CD4-positive, alpha-beta T cell treated with Interleukin-17A for 4 hours (primary cell): ENCODE results near the gene RTL9.
"Not testable (repeated sequence)": the region's sequence is repeated elsewhere in the genome, so short reads cannot be mapped to it uniquely, and the experiment has no call there.

Experiments
- DNase-seq: peaks from one replicate; pipeline ENCODE4 v3.0.0-alpha.2; 2020; ENCODE audit warnings: mixed read lengths

Gene RTL9

DNA sequence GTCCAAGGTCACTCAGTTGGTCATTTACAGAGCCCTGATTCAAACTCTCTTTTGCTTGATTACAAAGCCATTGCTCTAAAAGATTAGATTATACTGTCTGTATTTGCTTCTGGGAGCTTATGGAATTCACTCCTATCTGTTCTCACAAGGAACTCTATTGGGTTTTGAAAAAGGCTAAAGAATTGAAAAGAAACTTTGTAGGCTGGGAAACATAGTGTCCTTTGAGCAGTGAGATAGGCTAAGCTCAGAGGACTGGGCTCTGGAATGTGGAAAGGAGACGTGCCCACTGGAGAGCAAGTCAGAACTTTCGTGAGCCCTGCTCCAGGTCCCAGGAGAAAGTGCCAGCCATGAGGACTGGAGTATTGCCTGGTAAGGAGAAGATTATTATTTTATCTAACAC, at the start of gene RTL9:
Gene RTL9 (plus strand): TSS at position 301 of the 400 bp plus-strand sequence. CDS start 91,770 bp downstream, outside the sequence.
- no peak for DNase-seq

DNA sequence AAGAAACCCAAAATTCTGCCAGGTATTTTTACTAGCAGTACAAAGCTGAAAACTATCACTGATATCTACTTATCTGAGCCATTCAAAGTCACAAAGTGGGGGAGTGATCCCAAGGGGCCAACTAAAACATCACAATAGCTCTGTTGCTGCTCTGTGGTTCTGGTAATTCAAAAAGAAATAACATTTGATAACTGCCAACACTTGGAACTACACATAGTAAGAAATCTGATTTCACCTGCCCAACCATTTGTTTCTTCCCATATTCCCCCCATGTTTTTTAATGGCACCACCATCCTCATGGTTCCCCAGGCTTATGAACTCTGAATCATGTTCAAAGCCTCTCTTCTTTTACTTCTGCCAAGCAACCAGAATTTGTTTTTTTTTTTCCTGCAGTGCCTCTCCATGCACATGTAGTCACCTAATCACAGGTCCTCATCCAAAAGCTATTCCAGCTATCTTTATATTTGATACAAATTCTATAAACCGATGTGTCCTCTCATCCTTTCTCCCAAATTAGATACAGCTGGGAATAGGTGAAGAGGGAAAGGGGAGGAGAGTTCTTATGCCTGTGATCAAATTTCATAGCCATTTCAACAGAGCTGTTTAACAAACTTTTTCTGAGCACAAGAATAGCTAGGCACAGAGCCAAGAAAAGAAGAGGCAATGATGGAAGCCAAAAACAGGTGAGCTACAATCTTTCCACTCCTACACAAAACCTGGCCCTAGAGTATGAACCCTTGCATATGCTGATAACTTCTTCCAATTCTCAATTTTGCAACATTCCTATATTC, 48.5 kb upstream of the RTL9 start:
- DNase-seq = no peak

DNA sequence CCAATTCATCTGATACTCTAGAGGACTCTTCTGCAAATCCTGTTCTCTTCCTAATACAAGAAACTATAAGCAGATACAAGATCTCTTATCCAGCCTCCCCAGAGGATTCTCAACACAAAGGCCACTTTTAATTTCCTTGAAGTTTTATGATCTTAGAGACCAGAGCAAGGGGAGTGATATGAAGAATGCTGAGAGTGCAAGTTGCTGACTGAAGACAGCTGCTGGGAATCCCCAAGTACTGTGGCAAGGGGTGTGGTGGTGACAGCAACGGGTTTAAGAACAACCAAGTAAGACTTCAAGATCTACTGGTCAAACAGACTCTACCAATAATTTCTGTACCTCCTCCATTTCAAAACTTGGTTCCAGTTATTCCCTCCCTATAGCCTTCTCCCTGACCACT, 47.8 kb upstream of the RTL9 start:
- peak; percentile 22 for DNase-seq

DNA sequence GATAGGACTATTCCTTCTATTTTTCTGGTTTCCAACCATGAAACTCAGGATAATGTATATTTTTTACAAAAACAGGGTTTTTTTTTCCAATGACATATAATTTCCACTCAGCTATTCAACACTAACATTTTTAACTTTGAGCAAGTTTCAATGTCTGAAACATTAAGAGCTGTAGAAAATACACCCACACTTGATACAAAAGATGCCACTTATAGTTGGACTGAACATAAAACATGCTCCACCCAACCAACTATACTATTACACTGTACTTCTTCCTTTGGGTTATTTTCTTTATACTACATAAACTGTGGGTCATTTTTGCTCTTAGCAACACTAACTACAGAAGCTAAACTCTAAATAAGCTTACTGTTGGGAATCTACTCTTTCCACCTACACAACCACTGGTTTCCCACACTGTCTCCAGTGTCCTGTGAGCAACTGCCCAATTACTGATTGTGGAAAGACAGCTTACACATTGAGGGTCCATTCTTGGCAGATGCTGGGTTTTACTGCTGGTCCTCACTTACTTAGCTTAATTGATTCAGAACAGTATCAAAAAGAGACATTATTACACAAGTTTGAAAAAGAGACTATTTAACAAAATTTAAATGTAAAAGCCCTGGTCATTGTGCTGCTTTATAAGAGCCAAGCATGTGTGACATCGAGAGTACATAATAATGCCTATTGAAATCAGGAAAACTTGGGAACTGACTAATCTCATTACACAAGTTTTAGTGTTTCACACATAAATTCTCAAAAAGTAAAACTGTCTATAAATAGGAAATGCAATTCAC, 47.0 kb upstream of the RTL9 start:
- DNase-seq = no peak

DNA sequence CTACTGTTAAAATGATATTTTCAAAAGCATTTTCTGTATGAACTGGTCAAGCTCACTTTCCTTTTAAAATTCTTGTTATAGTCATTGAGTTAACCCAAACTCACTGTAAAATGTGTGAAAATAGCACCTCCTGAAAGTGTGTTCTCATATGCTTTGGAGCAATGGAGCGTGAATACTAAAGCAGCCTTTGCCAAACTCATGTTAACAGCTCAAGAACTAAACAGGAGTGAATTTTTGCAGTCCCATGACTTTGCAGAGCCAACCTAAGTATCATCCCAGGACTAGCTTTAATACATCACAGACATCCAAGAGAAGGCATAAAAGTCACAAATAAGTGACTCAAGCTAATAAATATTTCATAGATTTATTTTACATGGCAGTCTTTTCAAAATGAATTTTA, 43.1 kb upstream of the RTL9 start:
- no peak for DNase-seq

DNA sequence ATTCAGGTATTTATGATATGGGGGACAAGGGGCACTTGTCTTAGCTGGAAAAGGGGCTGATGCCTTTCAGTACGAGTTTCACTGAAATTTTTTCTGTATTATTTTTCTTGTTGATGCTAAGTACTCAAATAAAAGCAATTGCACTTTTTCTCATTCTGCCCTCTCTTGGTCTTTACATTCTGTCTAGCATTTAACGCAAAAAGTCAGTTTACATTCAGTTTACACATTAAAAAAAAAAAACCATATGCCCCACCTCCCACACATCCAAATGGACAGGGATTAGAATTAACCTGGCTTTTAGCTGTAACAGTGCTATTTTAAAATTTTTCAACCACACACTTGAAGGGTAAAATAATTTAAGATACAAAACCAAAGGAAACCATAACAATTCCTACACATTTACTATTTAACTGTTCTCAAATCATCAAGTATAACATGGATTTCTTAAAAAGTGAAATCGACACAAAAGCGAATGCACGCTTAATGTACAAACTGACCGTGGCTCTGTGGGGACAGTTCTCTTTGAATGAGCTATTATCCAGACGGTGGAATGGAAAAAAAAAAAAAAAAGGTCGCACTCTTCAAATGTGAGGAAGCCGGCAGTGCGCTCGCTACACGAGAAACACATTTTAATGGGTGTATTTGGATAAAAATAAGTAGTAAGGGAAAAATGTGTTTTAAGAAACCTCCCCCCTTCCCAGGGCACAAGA, 42.1 kb upstream of the RTL9 start:
- DNase-seq = peak; percentile 3

DNA sequence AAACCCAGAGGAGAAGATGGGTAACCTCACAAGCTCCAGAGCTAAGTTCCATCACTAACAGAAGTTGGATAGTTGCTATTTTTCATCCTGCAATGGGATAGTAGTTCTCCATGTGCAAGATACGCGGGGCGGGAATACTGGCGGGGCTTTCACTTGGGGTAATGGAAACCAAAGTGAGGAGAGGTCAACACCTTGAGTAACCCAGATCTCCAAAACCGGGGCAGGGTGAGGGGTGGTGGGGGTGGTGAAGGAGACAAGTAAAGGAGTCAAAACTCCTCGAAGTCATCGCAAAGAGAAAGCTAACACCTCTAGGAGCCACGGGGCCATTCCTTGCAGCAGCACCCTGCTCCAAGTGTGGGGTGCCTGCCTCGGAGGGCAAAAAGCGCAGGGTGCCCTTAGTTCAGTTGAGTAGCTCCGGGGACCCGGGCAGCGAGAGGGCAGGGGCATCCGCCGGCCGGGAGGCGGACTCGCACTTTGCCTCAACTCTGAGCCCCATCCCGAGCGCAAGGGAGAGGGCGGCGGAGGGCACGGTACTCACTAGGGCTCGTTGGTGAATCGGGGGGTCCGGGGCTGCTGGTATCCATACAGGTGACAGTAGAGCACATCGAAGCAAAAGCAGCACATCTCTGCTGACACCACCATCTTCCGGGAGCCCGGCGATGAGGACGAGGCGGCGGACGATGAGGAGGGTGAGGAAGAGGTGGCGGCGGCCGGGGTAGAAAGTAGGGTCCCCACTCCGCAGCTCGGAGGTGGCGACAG, 41.4 kb upstream of the RTL9 start:
- DNase-seq = peak; percentile 49

DNA sequence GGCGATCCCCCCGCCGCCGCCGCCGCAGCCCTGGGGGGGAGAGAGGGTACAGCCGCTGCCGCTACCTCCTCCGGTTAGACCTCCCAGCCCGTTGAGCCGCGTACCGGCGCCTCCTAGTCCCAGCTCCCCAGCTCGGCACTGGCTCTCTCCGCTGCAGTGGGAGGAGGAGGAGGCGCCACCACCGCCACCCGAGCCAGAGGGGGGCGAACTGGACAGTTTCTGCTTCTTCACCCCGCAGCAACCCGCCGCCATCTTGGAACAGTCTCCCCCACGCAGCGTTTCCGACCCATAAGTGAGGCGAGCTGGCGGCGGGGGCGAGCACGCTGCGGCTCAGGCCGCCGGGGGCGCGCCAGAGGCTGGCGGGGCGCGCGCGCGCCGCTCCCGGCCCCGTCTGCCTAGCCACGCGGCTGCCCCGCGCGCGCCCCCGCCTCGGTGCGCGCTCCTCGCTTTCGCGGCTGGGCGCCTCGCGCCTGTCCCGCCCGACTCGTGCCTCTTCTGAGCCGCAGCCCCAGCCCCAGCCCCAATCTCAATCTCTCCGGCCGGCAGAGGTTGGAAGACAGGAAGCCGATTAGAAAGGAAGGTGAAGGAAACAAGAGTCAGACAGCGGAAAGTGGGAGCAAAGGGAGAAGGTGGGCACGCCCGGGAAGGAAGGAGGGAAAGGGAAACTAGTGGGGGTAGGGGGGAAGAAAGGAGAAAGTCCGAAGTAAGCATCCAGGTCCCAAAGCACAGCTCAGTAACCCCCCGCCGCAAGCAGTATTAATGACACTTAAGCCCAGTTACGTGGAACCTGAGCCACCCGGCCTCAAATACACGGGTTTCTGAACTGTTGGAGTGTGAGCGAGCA, 40.6 kb upstream of the RTL9 start, which contains the start of gene AMMECR1:
Gene AMMECR1 (minus strand): TSS at position 266 of the 844 bp plus-strand sequence. CDS start 14 bp downstream, at position 252.
- peak; percentile 82 for DNase-seq

DNA sequence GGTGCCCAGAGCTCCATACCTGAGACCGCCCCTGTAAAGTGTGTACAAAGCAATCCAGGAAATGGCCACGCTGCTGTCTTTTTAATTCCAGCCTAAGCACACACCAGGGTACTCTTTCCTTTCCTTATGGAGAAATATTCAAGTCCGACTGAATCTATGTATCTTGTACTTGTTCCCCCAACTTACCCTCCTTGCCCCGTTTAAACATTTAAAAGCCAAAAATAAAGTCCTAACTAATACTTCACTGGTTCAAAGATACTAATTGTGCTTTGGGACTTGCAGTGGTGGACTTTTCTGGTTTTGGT, 40.0 kb upstream of the RTL9 start:
- no peak for DNase-seq

DNA sequence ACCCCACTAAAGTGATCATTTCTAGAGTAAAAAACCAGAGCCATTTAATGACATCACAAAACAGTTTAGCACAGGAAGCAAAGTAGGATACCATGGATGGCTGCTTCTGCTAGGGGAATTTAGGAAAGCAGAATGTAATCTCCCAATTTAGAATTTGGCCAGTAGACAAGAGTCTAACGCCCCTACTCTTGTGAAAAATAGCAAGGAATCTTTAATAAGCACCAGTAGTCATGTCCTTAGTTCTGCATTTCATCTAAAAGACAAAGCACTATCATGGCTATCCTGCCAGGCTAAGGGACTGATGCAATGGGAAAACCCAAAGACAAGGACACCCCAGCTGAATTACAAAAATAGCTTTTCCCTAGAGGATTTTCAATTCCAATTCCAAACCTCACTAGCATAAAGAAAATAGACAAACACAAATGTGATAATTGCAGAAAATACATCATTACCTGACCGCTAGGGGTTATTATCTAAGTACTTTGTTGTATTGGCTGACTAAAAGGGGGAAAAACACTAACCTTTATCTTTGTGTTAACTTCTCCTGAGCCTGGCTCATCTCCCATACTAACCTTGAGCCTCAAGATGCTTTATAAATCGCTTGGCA, 38.2 kb upstream of the RTL9 start:
- no peak for DNase-seq

DNA sequence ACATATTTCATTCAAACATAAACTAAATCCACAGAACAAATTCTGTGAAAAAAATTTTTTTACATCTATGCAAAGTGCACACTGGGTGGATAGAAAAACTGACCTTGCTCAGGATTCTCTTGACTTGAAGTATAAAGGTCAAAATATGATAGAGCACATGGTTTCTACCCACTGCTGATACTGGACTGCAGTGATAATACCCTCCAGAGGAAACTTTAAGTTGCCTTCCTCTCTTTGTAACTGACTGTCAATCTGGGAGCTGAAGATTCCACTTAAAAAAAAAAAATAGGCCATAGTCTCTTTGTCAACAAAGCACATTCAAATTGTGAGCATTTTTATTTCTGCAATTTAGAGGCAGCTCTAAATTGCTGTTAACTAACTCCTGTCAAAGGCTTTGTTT, 37.6 kb upstream of the RTL9 start:
- no peak for DNase-seq

DNA sequence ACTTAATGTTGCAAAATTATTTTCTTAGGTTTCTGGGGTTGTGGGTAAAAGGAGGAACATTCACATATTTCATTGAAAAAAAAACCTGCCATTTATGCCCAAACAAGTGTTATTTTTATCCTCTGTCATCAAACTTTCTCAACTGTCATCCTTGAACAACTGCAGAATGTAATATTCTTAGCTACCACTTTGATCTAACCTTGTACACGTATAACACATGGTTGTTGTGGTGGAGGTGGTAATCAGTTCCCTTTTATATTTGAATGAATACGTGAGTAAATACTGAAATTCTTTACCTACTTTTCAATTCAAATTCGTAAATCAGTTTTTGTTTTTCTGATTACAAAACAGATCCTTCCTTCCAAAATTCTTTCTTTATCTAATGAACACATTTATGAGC, 37.0 kb upstream of the RTL9 start:
- no peak for DNase-seq

DNA sequence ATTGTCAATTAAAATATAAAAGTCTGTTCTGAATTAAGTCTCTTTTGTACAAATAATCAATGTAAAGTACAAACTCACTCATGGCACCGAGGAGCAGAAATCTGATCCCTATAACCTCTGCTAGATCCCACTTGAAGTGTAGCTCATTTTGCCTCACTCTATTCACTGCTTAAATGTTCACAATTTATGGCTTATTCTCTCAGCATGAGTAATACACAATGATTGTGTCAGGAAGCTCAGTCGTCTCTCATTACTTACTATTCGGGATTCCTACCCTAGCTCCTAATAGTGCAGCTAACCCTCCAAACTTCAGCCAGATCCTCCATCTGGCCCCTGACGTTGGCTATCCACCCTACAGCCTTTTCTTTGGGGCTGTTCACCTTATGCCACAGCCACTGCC, 36.0 kb upstream of the RTL9 start:
- DNase-seq = no peak

DNA sequence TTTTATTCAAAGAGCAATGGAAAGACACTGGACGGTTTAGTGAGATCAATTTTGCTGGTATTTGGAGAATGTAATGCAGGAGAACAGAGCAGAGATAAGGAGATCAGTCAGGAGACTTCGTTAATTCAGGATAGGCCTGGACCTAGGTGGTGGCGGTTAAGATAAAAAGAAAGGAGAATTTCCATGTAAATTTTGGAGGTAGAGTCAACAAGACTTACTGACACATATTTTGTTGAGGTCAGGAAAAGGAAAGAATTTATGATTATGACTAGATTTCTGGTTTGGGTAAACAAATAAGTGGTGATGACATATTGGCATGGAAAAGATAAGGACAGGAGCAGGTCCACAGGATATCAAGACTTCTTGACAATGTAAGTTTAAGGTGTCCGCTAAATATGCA, 31.9 kb upstream of the RTL9 start:
- no peak for DNase-seq

DNA sequence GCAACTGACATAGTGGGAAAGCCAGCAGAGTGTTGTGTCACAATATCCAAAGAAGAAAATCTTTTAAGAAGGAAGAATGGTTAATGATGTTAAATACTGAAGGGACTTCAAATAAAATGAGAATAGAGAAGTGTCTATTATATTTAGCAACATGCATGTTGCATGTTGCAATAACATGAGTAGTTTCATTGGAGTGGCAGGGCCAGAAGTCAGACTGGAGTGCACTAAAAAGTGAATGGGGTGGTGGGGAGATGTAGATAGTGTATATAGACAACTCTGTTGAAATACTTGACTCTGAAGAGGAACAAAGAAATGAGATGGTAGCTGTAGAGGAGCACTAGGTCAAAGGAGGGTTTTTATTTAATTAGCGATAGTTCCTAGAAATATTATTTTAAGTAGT, 31.3 kb upstream of the RTL9 start:
- no peak for DNase-seq

DNA sequence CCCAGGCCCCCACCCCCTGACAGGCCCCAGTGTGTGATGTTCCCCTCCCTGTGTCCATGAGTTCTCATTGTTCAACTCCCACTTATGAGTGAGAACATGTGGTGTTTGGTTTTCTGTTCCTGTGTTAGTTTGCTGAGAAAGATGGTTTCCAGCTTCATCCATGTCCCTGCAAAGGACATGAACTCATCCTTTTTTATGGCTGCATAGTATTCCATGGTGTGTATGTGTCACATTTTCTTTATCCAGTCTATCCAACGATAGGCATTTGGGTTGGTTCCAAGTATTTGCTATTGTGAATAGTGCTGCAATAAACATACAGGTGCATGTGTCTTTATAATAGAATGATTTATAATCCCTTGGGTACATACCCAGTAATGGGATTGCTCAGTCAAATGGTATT, 30.0 kb upstream of the RTL9 start:
- not testable (repeated sequence) for DNase-seq

DNA sequence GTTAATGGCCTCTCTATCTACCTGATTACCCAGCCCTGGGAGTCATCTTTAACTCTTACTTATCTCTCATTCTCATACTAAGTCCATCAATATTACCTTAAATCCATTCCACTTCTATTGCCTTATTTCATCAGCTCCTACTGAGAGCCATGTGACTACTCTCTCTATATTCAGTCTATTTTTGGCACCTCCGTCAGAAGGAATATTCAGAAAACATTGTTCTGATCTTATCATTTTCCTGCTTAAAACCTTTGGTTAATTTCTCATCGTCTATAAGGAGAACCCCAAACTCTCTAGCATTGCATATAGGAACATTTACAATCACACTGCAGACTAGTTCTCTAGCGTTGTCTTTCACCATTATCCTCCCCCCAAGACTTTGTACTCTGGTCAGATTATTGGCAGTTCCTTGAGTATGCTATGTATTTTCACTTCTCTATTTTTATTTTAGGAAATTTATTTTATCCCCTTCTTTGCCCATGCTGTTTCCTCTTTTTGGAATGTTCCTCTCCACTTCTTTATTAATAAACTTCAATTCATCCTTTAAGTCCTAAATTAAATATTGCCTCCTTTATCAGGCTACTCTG, 27.1 kb upstream of the RTL9 start:
- DNase-seq = no peak

DNA sequence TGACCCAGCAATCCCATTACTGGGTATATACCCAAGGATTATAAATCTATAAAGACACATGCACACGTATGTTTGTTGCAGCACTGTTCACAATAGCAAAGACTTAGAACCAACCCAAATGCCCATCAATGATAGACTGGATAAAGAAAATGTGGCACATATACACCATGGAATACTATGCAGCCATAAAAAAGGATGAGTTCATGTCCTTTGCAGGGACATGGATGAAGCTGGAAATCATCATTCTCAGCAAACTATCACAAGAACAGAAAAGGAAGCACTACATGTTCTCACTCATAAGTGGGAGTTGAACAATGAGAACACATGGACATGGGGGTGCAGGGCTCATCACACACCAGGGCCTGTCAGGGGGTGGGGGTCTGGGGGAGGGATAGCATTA, 25.2 kb upstream of the RTL9 start:
- not testable (repeated sequence) for DNase-seq

DNA sequence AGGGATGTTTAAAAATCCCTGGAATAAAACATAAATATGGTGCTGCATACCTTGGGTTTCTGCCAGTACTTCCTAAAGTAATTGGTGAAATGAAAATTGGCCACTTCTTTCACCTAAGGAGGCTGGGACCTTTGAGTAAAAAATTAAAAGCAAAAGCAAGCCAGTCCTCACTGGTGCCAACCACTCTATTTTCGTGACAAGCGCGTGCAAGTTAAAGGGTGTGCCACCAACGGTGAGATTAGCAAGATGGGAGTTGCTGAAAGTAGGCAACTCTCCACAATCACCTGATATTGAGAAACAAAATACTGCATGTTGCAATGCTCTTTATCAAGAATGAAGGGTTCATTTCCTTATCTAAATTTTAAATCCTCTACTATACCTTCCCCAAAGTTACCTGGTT, 19.7 kb upstream of the RTL9 start:
- DNase-seq = no peak

DNA sequence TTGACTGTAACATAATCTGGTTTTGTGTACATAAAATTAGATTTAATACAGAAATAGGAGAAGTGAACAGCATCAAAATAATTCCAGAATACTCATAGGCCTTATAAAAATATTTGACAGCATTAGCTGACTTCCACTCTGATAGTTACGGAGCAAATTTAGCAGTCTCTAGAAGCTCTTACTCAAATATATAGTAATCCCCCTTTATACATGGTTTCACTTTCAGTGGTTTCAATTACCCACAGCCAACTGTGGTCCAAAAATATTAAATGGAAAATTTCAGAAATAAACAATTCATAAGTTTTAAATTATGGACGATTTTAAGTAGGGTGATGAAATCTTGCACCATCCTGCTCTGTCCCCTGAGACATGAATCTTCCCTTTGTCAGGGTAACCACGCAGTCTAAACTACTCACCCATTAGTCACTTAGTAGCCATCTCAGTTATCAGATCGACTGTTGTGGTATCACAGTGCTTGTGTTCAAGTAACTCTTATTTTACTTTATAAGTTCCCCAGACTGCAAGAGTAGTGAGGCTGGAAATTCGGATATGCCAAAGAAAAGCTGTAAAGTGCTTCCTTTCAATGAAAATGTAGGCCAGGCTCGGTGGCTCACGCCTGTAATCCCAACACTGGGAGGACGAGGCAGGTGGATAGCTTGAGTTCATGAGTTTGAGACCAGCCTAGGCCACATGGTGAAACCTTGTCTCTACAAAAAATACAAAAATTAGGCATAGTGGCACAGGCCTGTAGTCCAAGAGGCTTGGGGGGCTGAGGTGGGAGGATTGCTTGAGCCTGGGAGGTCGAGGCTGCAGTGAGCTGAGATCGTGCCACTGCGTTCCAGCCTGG, 17.2 kb upstream of the RTL9 start:
- DNase-seq = no peak
